ENCODE data around the gene FBXO30. TPM values are rescaled to one million over a fixed set of nuclear protein-coding genes. Genes with fewer than 3 reads are reported as not detected.

Gene FBXO30
- total and polyA plus RNA-seq, 7 donors = 11.2 to 75.4 (median 17.8) TPM

- H3K36me3 ChIP-seq (ENCODE audit: insufficient read depth in 1 of 2, low read depth in 1 of 2) = no peaks in the 10 kb centered on the region
- H3K4me3 ChIP-seq = no peak overlapping the region
- 94 to 95% (median 95%) methylated on average over 1 of the region's 1 CpG for WGBS, 3 donors
- H3K27me3 ChIP-seq (ENCODE audit: insufficient read depth in 3 of 3, low read length in 2 of 3) = no peaks in the 10 kb centered on the region
- no peak for TF ChIP-seq CTCF (IDR thresholded peaks at IDR 0.05)
- H3K27ac ChIP-seq = no peak overlapping the region
- no peak for ATAC-seq
- intact Hi-C loops (cut with DNase I) = no loop called here
- H3K4me1 ChIP-seq = no peaks in the 10 kb centered on the region
- no peak for DNase-seq
- no peaks in the 10 kb centered on the region for H3K9me3 ChIP-seq
Measured at GRCh38 chr6:145772846-145773245, 41.7 kb downstream of the FBXO30 start.

GRCh38 chr6:145765449-145765848 is 49.1 kb downstream of the FBXO30 start:
- H3K27ac ChIP-seq = no peak overlapping the region
- DNase-seq (no peak), ATAC-seq (no peak)
- no peak for TF ChIP-seq CTCF (IDR thresholded peaks at IDR 0.05)
- H3K4me1 ChIP-seq = peaks cover 3% of the 10 kb centered on the region
- intact Hi-C loops (cut with DNase I) = loop anchor here in 1 of 2 donors (10.0 kb wide), 1 partner anchor 119 kb away; no protein-coding TSS in a partner anchor
- H3K4me3 ChIP-seq = no peak overlapping the region
- no peaks in the 10 kb centered on the region for H3K9me3 ChIP-seq
- no peaks in the 10 kb centered on the region for H3K36me3 ChIP-seq (ENCODE audit: insufficient read depth in 1 of 2, low read depth in 1 of 2)
- H3K27me3 ChIP-seq (ENCODE audit: insufficient read depth in 3 of 3, low read length in 2 of 3) = no peaks in the 10 kb centered on the region

GRCh38 chr6:145763742-145764141 is 50.9 kb downstream of the FBXO30 start:
- TF ChIP-seq CTCF (IDR thresholded peaks at IDR 0.05) = no peak
- intact Hi-C loops (cut with DNase I) = loop anchor here in 1 of 2 donors (10.0 kb wide), 1 partner anchor 121 kb away; no protein-coding TSS in a partner anchor
- ATAC-seq = no peak
- no peak overlapping the region for H3K27ac ChIP-seq
- H3K36me3 ChIP-seq (ENCODE audit: insufficient read depth in 1 of 2, low read depth in 1 of 2) = no peaks in the 10 kb centered on the region
- DNase-seq = no peak
- no peak overlapping the region for H3K4me3 ChIP-seq
- no peaks in the 10 kb centered on the region for H3K27me3 ChIP-seq (ENCODE audit: insufficient read depth in 3 of 3, low read length in 2 of 3)
- H3K4me1 ChIP-seq = peaks cover 3% of the 10 kb centered on the region
- no peaks in the 10 kb centered on the region for H3K9me3 ChIP-seq

GRCh38 chr6:145761584-145761983 is 53.0 kb downstream of the FBXO30 start:
- ATAC-seq = peak in 3 of 4 donors; percentile 63 to 76 (median 70)
- intact Hi-C loops (cut with DNase I) = loop anchor here in 1 of 2 donors (10.0 kb wide), 1 partner anchor 123 kb away; no protein-coding TSS in a partner anchor
- peak; percentile 20 for TF ChIP-seq CTCF (IDR thresholded peaks at IDR 0.05)

GRCh38 chr6:145758113-145758512 is 56.5 kb downstream of the FBXO30 start:
- WGBS, 3 donors = 84 to 91% (median 90%) methylated on average over 4 of the region's 4 CpGs
- Histone ChIP-seq H3K9me3 (no peaks in the 10 kb centered on the region), H3K36me3 (ENCODE audit: insufficient read depth in 1 of 2, low read depth in 1 of 2) (no peaks in the 10 kb centered on the region), H3K27me3 (ENCODE audit: insufficient read depth in 3 of 3, low read length in 2 of 3) (no peaks in the 10 kb centered on the region), H3K4me1 (peaks cover 3% of the 10 kb centered on the region), H3K27ac (no peak overlapping the region), H3K4me3 (no peak overlapping the region)
- DNase-seq (no peak), ATAC-seq (no peak)
- intact Hi-C loops (cut with DNase I) = no loop called here
- TF ChIP-seq CTCF (IDR thresholded peaks at IDR 0.05) = no peak

More at GRCh38 chr6:145761584-145761983, 53.0 kb downstream of the FBXO30 start:
- Histone ChIP-seq H3K27ac (no peak overlapping the region), H3K4me1 (peaks cover 3% of the 10 kb centered on the region), H3K36me3 (ENCODE audit: insufficient read depth in 1 of 2, low read depth in 1 of 2) (no peaks in the 10 kb centered on the region), H3K4me3 (no peak overlapping the region), H3K9me3 (no peaks in the 10 kb centered on the region), H3K27me3 (ENCODE audit: insufficient read depth in 3 of 3, low read length in 2 of 3) (no peaks in the 10 kb centered on the region)
- DNase-seq = no peak

Measured in psoas muscle (tissue), 8 donors.